GM18526 (cell line): ENCODE measurements around the gene CCN6.

Source experiments
- POLR2A ChIP-seq: IDR thresholded peaks from 3 replicates; pipeline ENCODE4 v1.6.1; 2011; ENCODE audit not compliant: insufficient read length; ENCODE audit errors: extremely low read depth

Gene CCN6

DNA sequence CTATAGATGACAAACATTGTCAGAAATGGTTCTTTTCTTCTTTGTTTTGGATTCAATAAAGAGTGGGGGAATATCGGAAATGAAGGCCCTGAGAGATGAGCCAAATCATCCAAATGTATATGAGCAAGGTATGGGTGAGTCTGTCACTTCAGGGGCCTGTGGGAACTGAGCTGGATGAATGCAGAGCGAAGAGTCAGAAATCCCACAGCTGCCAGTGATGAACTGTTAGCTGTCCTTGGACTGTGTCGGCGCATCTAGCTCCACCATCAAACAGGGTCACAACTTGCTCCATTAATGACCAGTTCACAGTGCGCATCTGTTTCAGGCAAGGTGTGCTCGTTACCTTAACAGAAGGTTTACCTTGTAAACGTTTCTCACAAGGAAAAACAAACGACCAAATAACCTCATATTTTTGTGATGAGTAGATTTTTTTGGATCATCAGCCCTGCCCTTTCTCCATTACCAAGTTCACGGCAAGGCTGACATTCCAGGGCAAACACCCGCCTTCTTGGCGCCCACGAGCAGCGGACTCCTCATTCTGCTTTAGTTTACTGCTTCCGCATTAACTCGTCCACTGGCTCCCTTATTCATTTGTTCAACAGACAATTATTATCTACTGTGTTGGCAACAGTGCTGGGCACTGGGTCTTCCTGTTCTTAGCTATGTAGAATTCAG, 15.0 kb upstream of the CCN6 start:
- no peak for TF ChIP-seq POLR2A

DNA sequence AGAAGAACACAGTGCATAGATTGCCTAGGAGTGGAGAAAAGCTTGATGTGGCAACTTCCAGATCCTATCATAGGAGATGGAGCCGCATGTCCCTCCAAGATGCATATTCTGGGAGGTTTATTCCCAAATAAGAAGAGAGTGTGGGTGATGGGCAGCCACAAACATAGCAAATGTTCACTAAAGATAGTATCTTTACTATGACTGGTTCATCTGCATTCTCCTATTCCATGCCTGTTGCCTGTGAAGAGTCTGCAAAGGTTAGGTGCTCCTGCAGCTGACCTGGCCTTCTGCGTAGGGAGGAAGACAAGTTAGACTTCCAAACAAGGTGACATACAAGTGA, 14.5 kb upstream of the CCN6 start:
- no peak for TF ChIP-seq POLR2A

DNA sequence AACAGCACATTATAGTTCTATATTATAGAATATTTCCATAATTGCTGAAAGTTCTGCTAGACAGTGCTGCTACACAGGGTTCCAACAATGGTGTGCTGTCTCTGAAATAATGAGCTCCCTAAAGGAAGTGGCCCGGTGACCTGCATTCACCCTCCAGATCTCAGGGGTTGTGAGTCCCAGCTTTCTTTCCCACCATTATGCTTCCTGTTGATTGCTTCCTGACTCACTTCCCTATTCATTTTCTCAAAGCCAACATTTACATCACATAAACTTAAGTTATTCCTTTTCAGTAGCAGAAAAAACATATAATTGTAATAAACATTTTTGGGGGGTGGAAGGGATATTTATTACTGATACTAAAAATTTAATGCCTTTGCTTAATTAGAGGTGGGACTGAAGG, 12.9 kb upstream of the CCN6 start:
- no peak for TF ChIP-seq POLR2A

DNA sequence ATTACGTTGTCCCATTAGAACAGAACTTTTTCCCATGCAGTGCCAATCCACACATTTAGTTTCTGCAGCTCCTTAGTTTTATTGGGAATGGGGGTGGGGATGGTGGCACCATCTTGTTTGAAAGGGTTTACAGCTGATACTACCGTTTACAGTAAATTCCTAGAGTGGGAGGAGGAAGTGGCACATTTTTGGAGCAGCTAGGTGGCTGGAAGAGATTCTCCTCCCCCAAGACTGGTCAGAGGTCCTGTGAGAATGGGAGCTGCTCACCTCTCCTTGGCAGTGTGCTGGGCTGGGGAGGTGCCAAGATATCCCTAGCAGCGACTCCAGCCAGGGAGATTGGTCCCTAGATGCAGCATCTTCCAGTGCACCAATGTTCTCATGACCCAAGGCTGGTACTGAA, 12.4 kb upstream of the CCN6 start:
- TF ChIP-seq POLR2A = no peak

DNA sequence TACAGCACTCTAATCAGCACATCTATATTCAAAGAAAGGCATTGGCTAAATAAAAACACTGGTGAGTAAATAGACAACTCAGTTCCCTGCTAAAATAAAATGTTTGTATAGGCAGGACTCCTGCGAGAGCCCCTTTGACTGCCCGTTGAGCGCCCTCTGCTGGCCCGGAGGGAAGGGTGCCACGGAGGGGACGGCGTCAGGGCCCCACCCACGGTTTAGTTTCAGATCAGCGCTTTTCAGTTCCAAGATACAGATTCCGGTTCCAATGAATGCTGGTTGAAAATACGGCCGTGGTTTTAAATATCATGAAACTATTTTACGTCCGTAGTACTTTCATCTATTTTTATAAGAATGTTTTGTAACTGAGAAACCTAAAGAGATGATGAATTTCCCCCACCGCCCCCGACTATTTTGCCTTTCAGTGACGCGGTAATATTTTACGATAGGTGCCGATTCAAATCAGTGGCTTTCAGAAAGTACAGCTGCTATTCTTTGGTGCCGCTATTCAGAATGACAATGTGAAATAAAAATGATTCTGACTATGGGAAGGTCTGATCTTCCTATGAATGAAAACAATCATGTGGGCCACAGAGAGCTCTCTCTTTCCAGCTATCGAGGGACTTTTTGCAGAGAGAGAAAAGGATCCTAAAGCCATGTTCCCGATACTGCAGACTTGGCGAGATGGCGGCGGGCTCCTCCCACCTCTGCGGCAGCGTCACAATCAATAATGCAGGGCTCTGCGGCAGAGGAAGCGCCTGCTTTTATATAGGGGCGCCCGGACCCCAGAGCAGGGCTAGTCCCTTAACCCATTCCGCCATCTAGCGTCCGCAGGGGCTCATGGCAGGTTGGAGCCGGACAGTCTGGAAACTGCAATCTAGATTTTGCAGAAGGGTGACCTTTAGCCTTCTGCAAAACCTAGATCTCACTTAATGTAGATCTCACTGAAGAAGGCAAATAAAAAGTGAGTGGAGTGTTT, 10.6 kb upstream of the CCN6 start:
- TF ChIP-seq POLR2A = no peak

DNA sequence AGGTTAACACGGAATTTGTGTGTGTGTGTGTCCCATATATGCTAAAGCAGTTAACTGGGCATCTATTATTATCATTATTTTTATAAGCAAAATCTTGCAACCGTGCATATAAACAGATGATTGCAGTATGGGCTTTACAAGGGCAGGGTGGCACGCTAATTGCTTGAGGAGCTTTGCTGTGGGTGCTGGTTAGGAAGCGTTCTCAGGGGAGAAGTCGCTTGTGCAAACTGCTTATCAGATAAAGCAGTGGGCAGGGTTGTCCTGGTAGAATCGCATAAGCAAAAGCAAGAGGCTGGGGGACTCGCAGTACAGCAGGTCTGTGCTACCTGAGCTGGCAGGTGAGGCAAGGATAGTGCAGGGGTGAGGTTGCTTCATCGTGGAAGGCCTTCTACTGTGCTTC, 9.7 kb upstream of the CCN6 start:
- no peak for TF ChIP-seq POLR2A

DNA sequence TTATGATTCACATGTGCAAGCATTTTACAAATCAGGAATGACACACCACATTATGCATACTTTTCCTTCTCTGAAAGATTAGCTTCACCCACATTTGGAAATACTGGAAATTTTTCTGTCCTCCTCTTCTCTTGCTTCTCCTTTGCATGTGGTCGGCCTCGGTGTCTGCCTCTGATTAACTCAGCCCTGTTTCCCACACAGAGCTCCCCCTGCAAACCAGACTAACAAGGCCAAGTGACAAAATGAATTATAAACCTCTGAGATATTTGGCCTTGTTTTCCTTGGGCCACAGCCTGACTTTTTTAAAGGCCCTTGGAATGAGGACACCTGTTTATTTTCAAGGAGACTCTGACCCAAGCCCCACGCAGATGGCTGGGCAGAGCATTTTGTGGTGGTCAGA, 9.0 kb upstream of the CCN6 start:
- no peak for TF ChIP-seq POLR2A

DNA sequence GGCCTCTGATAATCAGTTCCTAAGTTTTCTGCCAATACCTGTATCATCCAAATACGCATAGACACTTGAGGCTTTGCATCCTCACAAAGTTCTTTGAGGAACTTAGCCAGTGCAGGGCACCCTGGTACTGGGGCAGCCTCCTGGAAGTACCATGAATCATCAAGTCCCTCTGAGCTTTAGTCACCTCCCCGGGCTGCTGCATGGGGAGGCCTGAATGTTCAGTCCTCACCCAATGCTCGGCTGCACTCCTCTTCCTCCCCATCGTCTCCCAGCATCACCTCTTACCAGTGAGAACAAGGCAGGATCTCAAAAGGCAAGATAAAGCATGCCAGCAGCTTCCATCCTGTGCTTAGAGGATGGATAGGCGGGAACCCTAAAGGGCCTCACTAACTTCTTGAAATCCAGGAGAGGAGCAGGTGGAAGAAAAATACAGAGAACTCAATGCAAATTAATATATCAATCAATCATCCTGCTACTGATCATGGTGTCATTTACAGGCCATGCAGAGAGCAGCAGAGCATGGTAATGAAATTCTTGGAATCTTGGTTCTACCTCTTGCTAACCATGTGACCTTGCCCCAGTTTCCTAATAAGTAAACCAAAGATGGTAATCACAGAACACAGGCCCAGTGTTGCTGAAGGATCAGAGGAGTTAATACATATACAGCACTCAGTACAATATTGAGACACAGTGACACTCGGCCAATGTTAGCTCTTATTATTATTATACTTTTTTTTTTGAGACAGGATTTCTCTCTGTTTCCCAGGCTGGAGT, 4.7 kb upstream of the CCN6 start:
- no peak for TF ChIP-seq POLR2A

DNA sequence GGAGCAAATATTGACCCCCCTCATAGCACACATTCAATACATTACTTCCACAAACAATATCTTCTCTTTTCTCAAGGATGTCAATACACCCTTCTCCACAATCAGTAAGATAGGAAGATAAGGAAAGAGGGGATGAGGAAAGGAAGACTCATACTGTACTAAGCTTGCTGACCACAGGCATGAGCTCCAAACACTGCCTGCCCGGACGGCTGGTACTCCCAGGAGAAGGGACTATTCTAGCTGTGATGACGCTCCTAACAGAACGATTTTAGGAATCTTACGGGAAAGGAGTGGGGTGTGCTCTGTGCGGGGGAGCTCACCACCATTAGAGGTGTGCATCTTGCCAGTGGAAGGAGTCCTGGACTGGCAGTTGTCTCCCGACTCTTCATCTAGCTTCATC, 3.9 kb upstream of the CCN6 start:
- TF ChIP-seq POLR2A = no peak

DNA sequence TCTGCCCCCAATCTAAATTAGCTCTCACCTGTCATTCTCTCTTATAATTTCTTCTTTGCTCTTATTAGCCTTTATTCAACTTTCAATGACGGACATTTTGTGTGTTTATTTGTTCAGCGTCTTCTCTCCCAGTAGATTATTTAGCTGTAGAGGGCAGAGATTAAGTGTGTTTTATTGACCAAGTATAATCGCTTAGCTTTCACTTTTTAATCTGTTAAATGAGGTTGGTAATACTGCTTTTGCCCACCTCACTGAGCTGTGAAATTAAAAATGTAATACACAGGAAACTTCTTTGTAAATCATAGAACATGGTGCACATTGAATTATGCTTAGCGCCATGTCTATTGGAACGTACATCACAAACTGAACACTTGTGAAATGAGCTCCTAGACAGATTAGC, 3.5 kb upstream of the CCN6 start:
- TF ChIP-seq POLR2A = no peak

DNA sequence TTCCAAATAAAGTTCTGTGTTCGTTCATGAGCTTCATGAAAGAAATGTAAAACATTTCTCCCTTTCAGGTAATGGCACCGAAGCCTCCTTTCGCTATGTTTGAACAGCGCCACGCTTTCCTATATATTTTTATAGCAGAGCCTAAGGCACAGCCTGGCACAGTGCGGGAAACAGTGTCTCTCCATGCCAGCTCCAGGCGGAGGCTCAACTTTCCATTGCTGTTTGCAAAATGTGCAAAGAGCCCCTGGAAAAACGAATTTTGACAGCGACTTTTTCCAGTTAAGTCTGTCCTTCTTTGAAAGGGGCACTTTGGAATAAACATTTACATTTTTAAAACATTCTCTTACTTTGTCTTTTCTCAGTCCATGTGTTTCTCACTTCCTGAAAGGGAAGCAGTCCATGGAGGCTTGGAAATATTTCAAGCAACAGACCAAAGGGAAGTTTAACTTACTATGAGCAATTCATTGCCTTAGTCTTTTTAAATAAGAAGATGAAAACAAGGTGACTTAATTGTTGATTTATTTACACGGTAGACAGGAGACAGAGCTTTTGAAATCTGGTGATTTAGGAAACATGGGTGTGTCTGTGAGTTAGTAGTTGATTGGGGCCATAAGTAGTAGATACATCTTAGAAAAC, 769 bp downstream of the CCN6 start:
- no peak for TF ChIP-seq POLR2A

DNA sequence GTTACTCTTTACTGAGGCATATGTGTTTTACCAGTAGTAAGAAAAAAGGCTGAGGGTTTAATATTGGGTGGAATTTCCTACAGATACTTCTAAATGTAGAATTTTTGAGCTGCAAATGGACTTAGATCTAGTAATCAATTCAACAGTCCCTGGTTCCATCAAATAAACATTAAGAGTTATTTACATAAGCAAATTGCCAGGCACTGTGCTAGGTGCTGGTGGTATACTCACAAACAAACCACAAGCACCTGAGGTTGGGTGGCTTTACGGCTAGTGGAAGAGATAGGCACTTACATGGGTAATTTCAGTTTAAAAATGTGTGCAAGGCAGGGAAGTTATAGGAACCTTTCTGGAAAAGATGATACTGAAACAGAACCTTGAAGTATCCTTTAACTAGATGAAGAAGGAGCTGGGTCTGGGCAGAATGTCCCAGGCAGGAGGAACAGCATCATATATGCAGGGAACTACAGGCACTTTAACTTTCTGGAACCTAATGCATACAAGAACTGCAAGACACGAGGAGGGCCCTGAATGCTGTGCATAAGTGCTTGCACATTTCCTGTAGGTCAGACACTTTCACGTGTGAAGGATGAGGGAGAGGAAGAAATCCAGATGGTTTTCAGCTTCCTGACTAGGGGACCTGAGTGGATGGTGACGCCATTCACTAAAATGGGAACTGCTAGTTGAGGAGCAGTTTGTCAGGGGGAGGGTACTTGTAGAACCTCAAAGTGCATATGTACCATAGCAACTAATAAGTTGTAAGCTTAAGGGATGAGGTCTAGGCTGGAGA, 4.5 kb downstream of the CCN6 start:
- TF ChIP-seq POLR2A = no peak

DNA sequence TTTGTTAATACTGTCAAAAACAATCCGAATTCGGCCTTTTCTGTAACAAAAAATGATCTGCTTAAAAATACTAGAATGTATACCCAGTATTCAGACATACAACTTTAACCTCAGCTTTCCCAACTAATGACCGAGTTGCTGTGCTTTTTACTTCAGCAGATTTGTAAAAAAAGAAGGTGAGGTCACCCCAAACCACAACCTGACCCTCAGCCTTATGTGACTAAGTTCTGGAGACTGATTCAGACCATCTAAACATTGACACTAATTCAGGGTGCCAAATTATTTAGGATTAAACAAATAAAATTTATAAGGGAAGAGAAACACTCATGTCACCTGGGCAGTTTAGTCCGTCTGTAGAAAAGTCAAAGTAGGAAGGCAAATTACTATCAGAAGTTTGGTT, 7.7 kb downstream of the CCN6 start:
- TF ChIP-seq POLR2A = no peak

DNA sequence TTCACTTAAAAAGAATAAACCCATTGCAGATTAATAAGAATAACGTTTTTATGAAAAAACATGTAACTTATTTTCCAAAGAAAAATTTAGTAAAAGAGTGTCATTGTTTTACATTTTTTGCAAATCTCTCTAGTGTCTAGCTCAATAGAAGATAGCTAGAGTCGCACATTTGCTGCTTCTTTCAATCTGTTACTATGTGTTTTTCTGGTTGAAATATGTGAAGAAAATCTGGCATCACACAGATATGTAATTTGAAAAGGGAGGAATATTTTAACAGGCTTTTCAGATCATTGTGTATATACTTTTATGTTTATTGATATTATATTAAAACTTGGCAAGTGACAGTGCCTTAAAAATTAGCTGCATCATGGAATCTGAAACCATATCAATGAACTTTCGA, 9.1 kb downstream of the CCN6 start:
- TF ChIP-seq POLR2A = no peak
